ENCODE data around the gene WDR20. TPM values are rescaled to one million over a fixed set of nuclear protein-coding genes. Genes with fewer than 3 reads are reported as not detected.

WDR20 gene, protein sequence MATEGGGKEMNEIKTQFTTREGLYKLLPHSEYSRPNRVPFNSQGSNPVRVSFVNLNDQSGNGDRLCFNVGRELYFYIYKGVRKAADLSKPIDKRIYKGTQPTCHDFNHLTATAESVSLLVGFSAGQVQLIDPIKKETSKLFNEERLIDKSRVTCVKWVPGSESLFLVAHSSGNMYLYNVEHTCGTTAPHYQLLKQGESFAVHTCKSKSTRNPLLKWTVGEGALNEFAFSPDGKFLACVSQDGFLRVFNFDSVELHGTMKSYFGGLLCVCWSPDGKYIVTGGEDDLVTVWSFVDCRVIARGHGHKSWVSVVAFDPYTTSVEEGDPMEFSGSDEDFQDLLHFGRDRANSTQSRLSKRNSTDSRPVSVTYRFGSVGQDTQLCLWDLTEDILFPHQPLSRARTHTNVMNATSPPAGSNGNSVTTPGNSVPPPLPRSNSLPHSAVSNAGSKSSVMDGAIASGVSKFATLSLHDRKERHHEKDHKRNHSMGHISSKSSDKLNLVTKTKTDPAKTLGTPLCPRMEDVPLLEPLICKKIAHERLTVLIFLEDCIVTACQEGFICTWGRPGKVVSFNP
- total RNA-seq = 12.7 and 15.5 TPM in 2 replicates

DNA sequence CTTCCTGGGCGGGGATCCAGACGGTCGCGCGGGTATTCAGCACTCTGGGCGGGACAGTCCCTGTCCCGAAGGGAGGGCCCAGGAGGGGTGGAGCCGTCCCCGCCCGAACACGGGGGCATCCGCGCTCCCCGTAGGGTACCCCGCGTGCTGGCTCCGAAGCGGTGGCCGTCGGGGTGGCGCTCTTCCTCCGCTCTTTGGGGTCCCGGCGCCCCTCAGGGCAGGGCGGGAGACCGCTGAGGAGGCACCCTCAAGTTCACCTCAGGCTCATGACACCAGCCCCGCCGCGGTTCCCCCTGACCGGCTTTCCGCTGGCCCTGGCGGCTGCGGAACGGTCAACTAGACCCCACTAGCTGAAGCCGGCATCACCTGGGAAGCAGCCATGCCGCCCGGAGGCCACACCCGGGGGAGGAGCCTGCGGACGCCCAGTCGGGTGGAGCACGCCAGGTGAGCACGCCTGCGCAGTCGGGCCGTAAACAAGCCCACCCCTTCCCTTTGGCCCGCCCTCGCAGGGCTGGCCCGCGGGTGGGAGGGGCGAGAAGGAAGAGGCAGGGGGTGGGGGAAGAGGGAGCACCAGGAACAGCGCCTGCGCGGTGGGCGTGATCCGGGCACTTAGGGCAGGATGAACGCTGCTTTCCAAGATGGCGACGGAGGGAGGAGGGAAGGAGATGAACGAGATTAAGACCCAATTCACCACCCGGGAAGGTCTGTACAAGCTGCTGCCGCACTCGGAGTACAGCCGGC lies at the start of gene WDR20:
Gene WDR20 (plus strand): TSS at position 612 of the 741 bp plus-strand sequence. CDS start 27 bp downstream, at position 639.

Other genes starting within 250 kb of the WDR20 start
- 254 and 343 TPM in 2 replicates for gene DYNC1H1, start 175.3 kb upstream of the WDR20 start, total RNA-seq
- gene HSP90AA1, start 52.9 kb upstream of the WDR20 start, total RNA-seq = 160 and 248 TPM in 2 replicates
- gene MOK, start 165.3 kb downstream of the WDR20 start, total RNA-seq = 8.4 and 8.5 TPM in 2 replicates
- gene ZNF839, start 179.8 kb downstream of the WDR20 start, total RNA-seq = 8.0 and 8.1 TPM in 2 replicates
- 43.1 and 52.9 TPM in 2 replicates for gene CINP, start 223.0 kb downstream of the WDR20 start, total RNA-seq
- 6.7 and 9.8 TPM in 2 replicates for gene TECPR2, start 223.0 kb downstream of the WDR20 start, total RNA-seq

All from smooth muscle cell of bladder (primary cell).